LNCaP clone FGC (cell line): Measurements from ENCODE around the gene LIN28A.
A peak's percentile ranks its signal among the peaks of the same experiment; 100 is the strongest.

ENCODE experiments used
- DNase-seq: peaks from one replicate; pipeline ENCODE4 v3.0.0-alpha.2; 2011; ENCODE audit warnings: low read depth
- H3K4me3 ChIP-seq: 2 replicates; pipeline ENCODE4 v1.5.1; 2011; ENCODE audit warnings: mild to moderate bottlenecking, low read depth, low read length, control low read depth
- CTCF ChIP-seq: IDR thresholded peaks from 2 replicates; pipeline ENCODE4 v1.5.1; 2012; ENCODE audit warnings: mild to moderate bottlenecking; ENCODE audit not compliant: control insufficient read depth, insufficient read depth; ENCODE audit errors: extremely low read depth

The LIN28A gene

GRCh38 chr1:26388791-26389445, 21.7 kb upstream of the LIN28A start:
- H3K4me3 ChIP-seq, result no peak overlapping the region
- no peak for DNase-seq
- no peak for TF ChIP-seq CTCF

- no peak for DNase-seq
- H3K4me3 ChIP-seq, result no peak overlapping the region
- TF ChIP-seq CTCF, result no peak
Measured at GRCh38 chr1:26389604-26390247, 20.9 kb upstream of the LIN28A start.

- DNase-seq, result no peak
- peak; percentile 57 for TF ChIP-seq CTCF
- H3K4me3 ChIP-seq, result no peak overlapping the region
Measured at GRCh38 chr1:26391450-26391849, 19.2 kb upstream of the LIN28A start.

GRCh38 chr1:26395754-26396153, 14.9 kb upstream of the LIN28A start:
- no peak overlapping the region for H3K4me3 ChIP-seq
- no peak for TF ChIP-seq CTCF
- no peak for DNase-seq

GRCh38 chr1:26399034-26399433, 11.6 kb upstream of the LIN28A start:
- TF ChIP-seq CTCF, result no peak
- no peak for DNase-seq
- no peak overlapping the region for H3K4me3 ChIP-seq

GRCh38 chr1:26401891-26402290, 8.7 kb upstream of the LIN28A start:
- DNase-seq, result no peak
- TF ChIP-seq CTCF, result no peak
- no peak overlapping the region for H3K4me3 ChIP-seq

GRCh38 chr1:26403656-26404055, 7.0 kb upstream of the LIN28A start:
- no peak for DNase-seq
- no peak overlapping the region for H3K4me3 ChIP-seq
- TF ChIP-seq CTCF, result no peak
